ENCODE data around the gene C14orf119. TPM values are rescaled to one million over a fixed set of nuclear protein-coding genes. Genes with fewer than 3 reads are reported as not detected.
"Not testable (repeated sequence)": the region's sequence is repeated elsewhere in the genome, so short reads cannot be mapped to it uniquely, and the experiment has no call there.

Gene C14orf119
- total RNA-seq, 1 donor from 2014 or later, result 37.5 TPM

DNA sequence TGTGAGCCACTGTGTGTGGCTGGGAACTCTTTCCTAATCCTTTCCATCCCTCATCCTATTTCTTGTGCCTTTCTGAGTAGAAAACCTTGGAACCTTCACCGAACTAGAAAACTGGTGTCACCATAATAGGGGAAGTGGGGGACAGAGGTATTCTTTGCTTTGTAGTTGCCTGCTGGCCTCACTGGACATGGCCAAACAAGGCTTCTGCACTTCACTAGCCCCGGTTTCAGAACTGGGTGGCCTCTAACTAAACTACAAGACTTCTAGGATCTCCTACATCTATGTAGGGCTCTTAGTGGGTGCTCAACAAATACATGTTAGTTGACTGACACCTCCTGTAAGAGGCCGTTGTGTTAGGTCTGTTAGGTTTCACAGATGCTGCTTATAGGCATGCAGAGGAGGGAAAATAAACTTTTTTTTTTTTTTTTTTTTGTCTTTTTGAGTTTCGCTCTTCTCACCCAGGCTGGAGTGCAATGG lies 10.1 kb downstream of the C14orf119 start:
- Mint-ChIP-seq H3K27ac (peak overlapping the region; percentile 6), H3K4me1 (peaks cover 20% of the 10 kb centered on the region), H3K4me3 (no peak overlapping the region), H3K9me3 (peaks cover 4% of the 10 kb centered on the region), H3K36me3 (no peaks in the 10 kb centered on the region), H3K27me3 (ENCODE audit: insufficient read depth, low read depth) (peaks cover 6% of the 10 kb centered on the region)
- Histone ChIP-seq H3K27ac (no peak overlapping the region), H3F3A (ENCODE audit: low read depth) (peaks cover 13% of the 10 kb centered on the region), H4K20me1 (ENCODE audit: low read depth) (no peaks in the 10 kb centered on the region), H3K4me1 (peaks cover 8% of the 10 kb centered on the region), H3K79me2 (ENCODE audit: low read depth) (no peaks in the 10 kb centered on the region), H3K9me3 (ENCODE audit: low read depth) (no peaks in the 10 kb centered on the region), H3K4me3 (no peak overlapping the region), H3K27me3 (no peaks in the 10 kb centered on the region), H3K36me3 (no peaks in the 10 kb centered on the region), H2AFZ (replicated peaks) (no peak overlapping the region), H3K9ac (no peak overlapping the region), H3K4me2 (no peak overlapping the region)
- TF ChIP-seq EZH2phosphoT487 (IDR thresholded peaks at IDR 0.05), result no peak
- no peak for TF ChIP-seq EZH2 (IDR thresholded peaks at IDR 0.05)
- TF ChIP-seq, protein P1, sequence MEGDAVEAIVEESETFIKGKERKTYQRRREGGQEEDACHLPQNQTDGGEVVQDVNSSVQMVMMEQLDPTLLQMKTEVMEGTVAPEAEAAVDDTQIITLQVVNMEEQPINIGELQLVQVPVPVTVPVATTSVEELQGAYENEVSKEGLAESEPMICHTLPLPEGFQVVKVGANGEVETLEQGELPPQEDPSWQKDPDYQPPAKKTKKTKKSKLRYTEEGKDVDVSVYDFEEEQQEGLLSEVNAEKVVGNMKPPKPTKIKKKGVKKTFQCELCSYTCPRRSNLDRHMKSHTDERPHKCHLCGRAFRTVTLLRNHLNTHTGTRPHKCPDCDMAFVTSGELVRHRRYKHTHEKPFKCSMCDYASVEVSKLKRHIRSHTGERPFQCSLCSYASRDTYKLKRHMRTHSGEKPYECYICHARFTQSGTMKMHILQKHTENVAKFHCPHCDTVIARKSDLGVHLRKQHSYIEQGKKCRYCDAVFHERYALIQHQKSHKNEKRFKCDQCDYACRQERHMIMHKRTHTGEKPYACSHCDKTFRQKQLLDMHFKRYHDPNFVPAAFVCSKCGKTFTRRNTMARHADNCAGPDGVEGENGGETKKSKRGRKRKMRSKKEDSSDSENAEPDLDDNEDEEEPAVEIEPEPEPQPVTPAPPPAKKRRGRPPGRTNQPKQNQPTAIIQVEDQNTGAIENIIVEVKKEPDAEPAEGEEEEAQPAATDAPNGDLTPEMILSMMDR (IDR thresholded peaks at IDR 0.05), result no peak
- DNase-seq (ENCODE audit: low spot score), result no peak

GRCh38 chr14:23106747-23107045 lies 11.4 kb downstream of the C14orf119 start:
- H3K4me1 ChIP-seq, result peaks cover 3% of the 10 kb centered on the region
- H3K4me3 Mint-ChIP-seq, result no peak overlapping the region
- H2AFZ ChIP-seq (replicated peaks), result no peak overlapping the region
- peaks cover 13% of the 10 kb centered on the region for H3F3A ChIP-seq (ENCODE audit: low read depth)
- H3K4me1 Mint-ChIP-seq, result peaks cover 18% of the 10 kb centered on the region
- no peaks in the 10 kb centered on the region for H4K20me1 ChIP-seq (ENCODE audit: low read depth)
- no peaks in the 10 kb centered on the region for H3K9me3 ChIP-seq (ENCODE audit: low read depth)
- no peak overlapping the region for H3K4me2 ChIP-seq
- peaks cover 4% of the 10 kb centered on the region for H3K27me3 Mint-ChIP-seq (ENCODE audit: insufficient read depth, low read depth)
- peak overlapping the region; percentile 13 for H3K27ac Mint-ChIP-seq
- H3K27ac ChIP-seq, result no peak overlapping the region
- H3K9me3 Mint-ChIP-seq, result peaks cover 4% of the 10 kb centered on the region
- H3K4me3 ChIP-seq, result no peak overlapping the region
- no peak overlapping the region for H3K9ac ChIP-seq
- no peaks in the 10 kb centered on the region for H3K36me3 Mint-ChIP-seq
- no peak for DNase-seq (ENCODE audit: low spot score)
- no peaks in the 10 kb centered on the region for H3K79me2 ChIP-seq (ENCODE audit: low read depth)
- H3K36me3 ChIP-seq, result no peaks in the 10 kb centered on the region
- TF ChIP-seq, protein P1 (IDR thresholded peaks at IDR 0.05), result no peak
- TF ChIP-seq EZH2phosphoT487 (IDR thresholded peaks at IDR 0.05) (no peak), EZH2 (IDR thresholded peaks at IDR 0.05) (no peak)
- H3K27me3 ChIP-seq, result peaks cover 10% of the 10 kb centered on the region

GRCh38 chr14:23107620-23108019 lies 12.3 kb downstream of the C14orf119 start:
- not testable (repeated sequence) for H3K4me2 ChIP-seq; H3K36me3 Mint-ChIP-seq; H3K36me3 ChIP-seq; H3K27me3 Mint-ChIP-seq (ENCODE audit: insufficient read depth, low read depth); DNase-seq (ENCODE audit: low spot score); H3K4me3 ChIP-seq; H3K9ac ChIP-seq; H3K9me3 Mint-ChIP-seq; H3K27ac ChIP-seq; H3K9me3 ChIP-seq (ENCODE audit: low read depth); H3K4me1 ChIP-seq; H3K4me3 Mint-ChIP-seq; H2AFZ ChIP-seq (replicated peaks); H4K20me1 ChIP-seq (ENCODE audit: low read depth); H3K79me2 ChIP-seq (ENCODE audit: low read depth); H3K27ac Mint-ChIP-seq
- H3K27me3 ChIP-seq, result peaks cover 12% of the 10 kb centered on the region
- peaks cover 15% of the 10 kb centered on the region for H3K4me1 Mint-ChIP-seq
- H3F3A ChIP-seq (ENCODE audit: low read depth), result peaks cover 13% of the 10 kb centered on the region

DNA sequence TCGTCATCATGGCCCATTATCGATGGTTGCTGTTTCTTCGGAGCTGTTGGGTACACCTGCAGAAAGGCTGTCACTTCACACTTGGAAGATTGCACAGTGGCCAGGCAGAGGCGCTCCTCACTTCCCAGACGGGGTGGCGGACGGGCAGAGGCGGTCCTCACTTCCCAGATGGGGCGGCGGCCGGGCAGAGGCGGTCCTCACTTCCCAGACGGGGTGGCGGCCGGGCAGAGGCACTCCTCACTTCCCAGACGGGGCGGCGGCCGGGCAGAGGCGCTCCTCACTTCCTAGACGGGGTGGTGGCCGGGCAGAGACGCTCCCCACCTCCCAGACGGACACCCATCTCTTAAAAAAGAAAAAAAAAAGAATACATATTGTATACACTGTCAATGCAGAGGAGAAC lies 12.9 kb downstream of the C14orf119 start:
- not testable (repeated sequence) for DNase-seq (ENCODE audit: low spot score); H3K9ac ChIP-seq; H2AFZ ChIP-seq (replicated peaks); H3K79me2 ChIP-seq (ENCODE audit: low read depth); H3K27ac ChIP-seq; H3K36me3 Mint-ChIP-seq; H3K9me3 ChIP-seq (ENCODE audit: low read depth); H4K20me1 ChIP-seq (ENCODE audit: low read depth); H3K27me3 Mint-ChIP-seq (ENCODE audit: insufficient read depth, low read depth); H3K27ac Mint-ChIP-seq; H3K4me3 ChIP-seq; H3K36me3 ChIP-seq; H3K4me3 Mint-ChIP-seq; H3K4me2 ChIP-seq; H3K9me3 Mint-ChIP-seq
- Histone ChIP-seq H3K27me3 (peaks cover 12% of the 10 kb centered on the region), H3K4me1 (peaks cover 11% of the 10 kb centered on the region), H3F3A (ENCODE audit: low read depth) (peaks cover 13% of the 10 kb centered on the region)
- H3K4me1 Mint-ChIP-seq, result peaks cover 15% of the 10 kb centered on the region

Data from neural progenitor cell (in vitro differentiated cells).